Kidney tubule cell (primary cell): ENCODE measurements around the gene CROCC2.

ENCODE experiments used
- DNase-seq: peaks from one replicate; pipeline ENCODE4 v3.0.0-alpha.2; 2018; ENCODE audit warnings: low spot score

CROCC2 gene

GRCh38 chr2:240905176-240905781, 857 bp upstream of the CROCC2 start:
- DNase-seq = peak; percentile 42

GRCh38 chr2:240906911-240907590, 915 bp downstream of the CROCC2 start:
- DNase-seq = no peak

- DNase-seq = no peak
Measured at GRCh38 chr2:240909216-240909974, 3.3 kb downstream of the CROCC2 start.

GRCh38 chr2:240911641-240912265, 5.6 kb downstream of the CROCC2 start:
- DNase-seq = peak; percentile 30

- peak; percentile 69 for DNase-seq
Measured at GRCh38 chr2:240912878-240913809, 7.0 kb downstream of the CROCC2 start.

- peak; percentile 22 for DNase-seq
Measured at GRCh38 chr2:240913810-240914644, 7.9 kb downstream of the CROCC2 start.

GRCh38 chr2:240914645-240915525, 8.7 kb downstream of the CROCC2 start:
- no peak for DNase-seq

GRCh38 chr2:240915526-240916341, 9.6 kb downstream of the CROCC2 start:
- no peak for DNase-seq

- peak; percentile 71 for DNase-seq
Measured at GRCh38 chr2:240916571-240917008, 10.5 kb downstream of the CROCC2 start.

- no peak for DNase-seq
Measured at GRCh38 chr2:240917009-240917683, 11.0 kb downstream of the CROCC2 start.

GRCh38 chr2:240917684-240918257, 11.6 kb downstream of the CROCC2 start:
- DNase-seq = no peak

GRCh38 chr2:240918258-240919091, 12.3 kb downstream of the CROCC2 start:
- no peak for DNase-seq

GRCh38 chr2:240919161-240919781, 13.1 kb downstream of the CROCC2 start:
- DNase-seq = no peak

GRCh38 chr2:240919786-240920782, 13.9 kb downstream of the CROCC2 start:
- no peak for DNase-seq

- no peak for DNase-seq
Measured at GRCh38 chr2:240920783-240921231, 14.7 kb downstream of the CROCC2 start.
